WTC11 (cell line): ENCODE measurements around the gene TAF11L14. TPM values are rescaled to one million over a fixed set of nuclear protein-coding genes. Genes with fewer than 3 reads are reported as not detected.

Experiments used
- ATAC-seq: fragments of 200-7000 bp; cut with Tn5 transposase; 2 replicates; pipeline ENCODE4 v1.10.0; 2021; ENCODE audit warnings: mild to moderate bottlenecking, moderate library complexity
- CTCF ChIA-PET: fragments of 300-600 bp; sonication (Branson Sonifier 250); formaldehyde crosslinking; loops from one replicate; lab custom pipeline; 2021; ENCODE audit warnings: antibody characterized with exemption; lab: Charles Lee
- POLR2A ChIA-PET: fragments of 350-600 bp; sonication (Branson Sonifier 250); formaldehyde crosslinking; loops from one replicate; lab custom pipeline; 2021; ENCODE audit warnings: antibody characterized with exemption; lab: Charles Lee
- DNase-seq: peaks from one replicate; pipeline ENCODE4 v3.0.0; 2021; ENCODE audit warnings: low spot score
- H3K27ac Mint-ChIP-seq: 2 replicates; pipeline ENCODE4 v1.8.0; 2021; ENCODE audit warnings: mixed read lengths
- H3K27me3 Mint-ChIP-seq: 2 replicates; pipeline ENCODE4 v1.8.0; 2021; ENCODE audit warnings: low read depth, mild to moderate bottlenecking, moderate library complexity, mixed read lengths
- H3K36me3 Mint-ChIP-seq: 2 replicates; pipeline ENCODE4 v1.8.0; 2021; ENCODE audit warnings: mixed read lengths
- H3K4me1 Mint-ChIP-seq: 2 replicates; pipeline ENCODE4 v1.8.0; 2022; ENCODE audit warnings: mixed read lengths
- H3K4me3 Mint-ChIP-seq: 2 replicates; pipeline ENCODE4 v1.8.0; 2021; ENCODE audit warnings: mild to moderate bottlenecking, moderate library complexity, mixed read lengths
- H3K9me3 Mint-ChIP-seq: 2 replicates; pipeline ENCODE4 v1.8.0; 2021; ENCODE audit warnings: mixed read lengths
- AFF4 ChIP-seq: sonication (generic); formaldehyde crosslinking; IDR thresholded peaks from 2 replicates; pipeline ENCODE4 v1.8.1; 2023; ENCODE audit warnings: mild to moderate bottlenecking, missing genetic modification reagents, borderline replicate concordance
- ARID4B ChIP-seq: sonication (generic); formaldehyde crosslinking; IDR thresholded peaks from 2 replicates; pipeline ENCODE4 v1.8.0; 2023; ENCODE audit warnings: missing genetic modification reagents, mild to moderate bottlenecking, borderline replicate concordance
- CREM ChIP-seq: sonication (generic); formaldehyde crosslinking; IDR thresholded peaks from 2 replicates; pipeline ENCODE4 v1.8.1; 2022; ENCODE audit warnings: mild to moderate bottlenecking, missing genetic modification reagents, moderate library complexity
- HMGXB4 ChIP-seq: sonication (generic); formaldehyde crosslinking; IDR thresholded peaks from 2 replicates; pipeline ENCODE4 v1.8.1; 2023; ENCODE audit warnings: mild to moderate bottlenecking, moderate library complexity, missing genetic modification reagents
- MAX ChIP-seq: sonication (generic); formaldehyde crosslinking; IDR thresholded peaks from 2 replicates; pipeline ENCODE4 v1.8.0; 2022; ENCODE audit warnings: mild to moderate bottlenecking, missing genetic modification reagents
- MXD4 ChIP-seq: fragments of 250-450 bp; sonication (Bioruptor Pico); IDR thresholded peaks from 2 replicates; pipeline ENCODE4 v1.8.0; 2021; ENCODE audit warnings: mild to moderate bottlenecking, moderate library complexity, borderline replicate concordance
- NR1H2 ChIP-seq: sonication (generic); formaldehyde crosslinking; IDR thresholded peaks from 2 replicates; pipeline ENCODE4 v1.9.0; 2021; ENCODE audit warnings: mild to moderate bottlenecking, moderate library complexity, missing genetic modification reagents
- NR2C2 ChIP-seq: sonication (generic); formaldehyde crosslinking; IDR thresholded peaks from 2 replicates; pipeline ENCODE4 v1.8.0; 2022; ENCODE audit warnings: mild to moderate bottlenecking, missing genetic modification reagents
- SOX15 ChIP-seq: fragments of 250-450 bp; sonication (Bioruptor Pico); IDR thresholded peaks from 2 replicates; pipeline ENCODE4 v1.9.0; 2021; ENCODE audit warnings: mild to moderate bottlenecking
- STAT6 ChIP-seq: sonication (generic); formaldehyde crosslinking; conservative IDR thresholded peaks from 2 replicates; pipeline ENCODE4 v1.8.1; 2023; ENCODE audit warnings: mild to moderate bottlenecking, low read depth, missing genetic modification reagents, moderate library complexity
- TP53 ChIP-seq: sonication (generic); formaldehyde crosslinking; IDR thresholded peaks from 2 replicates; pipeline ENCODE4 v1.8.1; 2023; ENCODE audit warnings: mild to moderate bottlenecking, missing genetic modification reagents
- USF2 ChIP-seq: sonication (generic); formaldehyde crosslinking; IDR thresholded peaks from 2 replicates; pipeline ENCODE4 v1.8.1; 2023; ENCODE audit warnings: mild to moderate bottlenecking, missing genetic modification reagents, moderate library complexity
- ZBTB43 ChIP-seq: sonication (generic); formaldehyde crosslinking; IDR thresholded peaks from 2 replicates; pipeline ENCODE4 v1.8.1; 2023; ENCODE audit warnings: mild to moderate bottlenecking, missing genetic modification reagents
- ZNF281 ChIP-seq: sonication (generic); formaldehyde crosslinking; IDR thresholded peaks from 2 replicates; pipeline ENCODE4 v1.8.0; 2023; ENCODE audit warnings: mild to moderate bottlenecking, missing genetic modification reagents
- total RNA-seq: library from RNA; stranded (reverse); gene quantifications from 3 replicates; pipeline ENCODE4 v1.2.3, GENCODE V29; 2021

TAF11L14 gene
- total RNA-seq, 1 experiment from 2014 or later: not detected

GRCh38 chr5:17620627-17621026 is 13.6 kb upstream of the TAF11L14 start (continued):
- TF ChIP-seq ARID4B (CRISPR knock-in tag) (no peak), MXD4 (CRISPR knock-in tag) (no peak), MAX (CRISPR knock-in tag) (no peak), STAT6 (CRISPR knock-in tag) (no peak)

GRCh38 chr5:17625686-17626085 is 8.6 kb upstream of the TAF11L14 start:
- ChIA-PET POLR2A (no interaction called here), CTCF (no interaction called here)
- Mint-ChIP-seq H3K4me1 (no peaks in the 10 kb centered on the region), H3K4me3 (no peak overlapping the region), H3K27me3 (no peaks in the 10 kb centered on the region), H3K9me3 (no peaks in the 10 kb centered on the region), H3K36me3 (no peaks in the 10 kb centered on the region), H3K27ac (no peak overlapping the region)
- DNase-seq (no peak), ATAC-seq (no peak)
- TF ChIP-seq AFF4 (CRISPR knock-in tag) (no peak), NR1H2 (no peak), HMGXB4 (no peak), ZBTB43 (CRISPR knock-in tag) (no peak), NR2C2 (CRISPR knock-in tag) (no peak), USF2 (CRISPR knock-in tag) (no peak), SOX15 (CRISPR knock-in tag) (no peak), TP53 (CRISPR knock-in tag) (no peak), CREM (CRISPR knock-in tag) (no peak), ZNF281 (no peak)
